GM20431 (cell line): ENCODE data around the gene ZNF778.

ENCODE experiments used
- in situ Hi-C: fragments of 300-500 bp; cut with MseI, MboI; formaldehyde crosslinking; loops from one replicate; pipeline ENCODE4 v1.15.0; 2020; ENCODE audit warnings: low sequenced_read_pairs; ENCODE audit not compliant: unreplicated experiment

ZNF778 gene

GRCh38 chr16:89192956-89193575, 24.4 kb upstream of the ZNF778 start:
- in situ Hi-C loops = no loop called here

DNA sequence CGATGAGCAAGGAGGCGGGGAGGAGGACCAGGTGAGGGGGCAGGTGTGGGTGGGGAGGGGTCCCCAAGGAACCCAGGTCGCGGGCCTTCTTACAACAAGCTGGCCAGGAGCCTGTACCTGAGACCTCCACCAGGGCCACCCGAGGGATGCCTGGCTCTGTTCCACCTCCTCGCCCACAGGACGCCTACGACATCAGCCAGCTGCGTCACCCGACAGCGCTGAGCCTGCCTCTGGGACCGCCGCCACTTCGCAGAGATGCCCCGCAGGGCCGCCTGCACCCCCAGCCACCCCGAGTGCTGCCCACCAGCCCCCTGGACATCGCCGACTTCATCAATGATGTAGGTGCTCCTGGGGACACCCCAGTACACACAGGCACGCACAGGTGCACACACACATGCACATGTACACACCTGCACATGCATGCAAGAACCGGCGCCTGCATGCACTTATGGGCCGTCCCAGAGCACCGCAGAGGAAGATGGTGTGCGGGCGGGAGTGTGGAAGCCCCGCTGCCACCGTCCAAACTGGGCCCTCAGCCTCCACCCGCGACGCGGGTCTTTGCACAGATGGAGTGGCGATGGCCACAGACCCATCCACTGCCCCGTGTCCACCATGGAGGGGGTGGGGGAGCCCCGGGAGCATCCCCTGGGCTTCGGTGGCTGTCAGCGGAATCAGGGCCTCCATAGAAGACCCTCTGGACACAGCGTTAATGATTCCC, 23.8 kb upstream of the ZNF778 start:
- in situ Hi-C loops = no loop called here

GRCh38 chr16:89194340-89195311, 22.9 kb upstream of the ZNF778 start:
- in situ Hi-C loops = no loop called here

DNA sequence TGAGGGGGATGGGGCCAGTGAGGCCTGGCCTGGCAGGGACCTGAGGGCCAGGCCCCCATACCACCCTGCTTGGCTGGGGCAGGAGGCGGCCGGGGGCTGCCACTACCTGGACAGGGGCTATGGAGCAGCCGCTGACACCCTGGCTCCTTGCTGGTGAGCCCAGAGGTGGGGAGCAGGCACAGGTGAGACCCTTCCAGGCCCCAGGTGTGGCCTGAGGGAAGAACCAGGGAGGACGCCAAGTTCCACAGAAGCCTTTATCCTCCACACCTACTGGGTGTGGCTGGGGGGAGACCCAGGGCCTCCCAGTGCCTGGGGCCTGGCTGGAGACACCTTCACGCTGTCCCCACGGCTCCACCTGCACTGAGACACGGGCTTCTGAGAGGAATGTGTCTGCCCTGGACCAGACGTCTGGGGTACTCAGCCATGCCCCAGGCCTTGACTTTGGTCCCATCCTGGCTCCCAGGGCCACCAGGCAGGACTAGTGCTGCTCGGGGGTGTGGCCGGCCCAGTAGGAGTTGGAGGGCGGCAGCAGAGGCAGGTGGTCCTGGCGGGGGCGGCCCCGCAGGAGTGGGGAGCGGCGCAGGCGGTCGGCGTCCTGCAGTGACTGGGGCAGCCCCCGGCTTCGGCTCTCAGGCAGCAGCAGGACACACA, 21.9 kb upstream of the ZNF778 start:
- in situ Hi-C loops = no loop called here

DNA sequence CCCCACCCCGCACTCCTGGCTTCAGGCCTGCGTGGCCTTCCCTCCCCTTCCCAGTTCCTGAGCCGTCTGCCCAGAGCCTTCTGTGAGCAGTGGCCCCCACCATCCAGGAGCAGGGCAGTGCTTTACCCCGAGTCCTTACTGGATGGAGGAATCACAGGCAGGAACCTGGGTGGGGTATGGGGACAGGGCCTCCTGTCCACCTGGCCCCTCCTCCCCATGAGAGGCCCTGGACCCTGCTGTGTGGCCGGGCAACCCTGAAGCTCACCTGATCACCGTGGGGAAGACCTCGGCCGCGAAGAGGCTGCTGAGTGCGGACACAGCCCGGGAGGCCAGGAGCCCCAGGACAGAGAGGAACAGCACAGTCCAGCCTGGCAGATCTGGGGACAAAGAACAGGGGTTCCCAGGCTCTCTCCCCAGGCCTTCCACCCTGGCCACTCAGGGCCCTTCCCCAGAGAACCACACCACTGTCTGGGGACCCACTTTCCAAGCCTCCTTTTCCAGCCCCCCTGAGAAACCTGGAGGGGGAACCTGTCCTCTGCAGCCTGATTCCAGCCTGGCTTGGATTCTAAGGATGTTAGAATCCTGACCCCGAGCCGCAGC, 20.4 kb upstream of the ZNF778 start:
- in situ Hi-C loops = no loop called here

DNA sequence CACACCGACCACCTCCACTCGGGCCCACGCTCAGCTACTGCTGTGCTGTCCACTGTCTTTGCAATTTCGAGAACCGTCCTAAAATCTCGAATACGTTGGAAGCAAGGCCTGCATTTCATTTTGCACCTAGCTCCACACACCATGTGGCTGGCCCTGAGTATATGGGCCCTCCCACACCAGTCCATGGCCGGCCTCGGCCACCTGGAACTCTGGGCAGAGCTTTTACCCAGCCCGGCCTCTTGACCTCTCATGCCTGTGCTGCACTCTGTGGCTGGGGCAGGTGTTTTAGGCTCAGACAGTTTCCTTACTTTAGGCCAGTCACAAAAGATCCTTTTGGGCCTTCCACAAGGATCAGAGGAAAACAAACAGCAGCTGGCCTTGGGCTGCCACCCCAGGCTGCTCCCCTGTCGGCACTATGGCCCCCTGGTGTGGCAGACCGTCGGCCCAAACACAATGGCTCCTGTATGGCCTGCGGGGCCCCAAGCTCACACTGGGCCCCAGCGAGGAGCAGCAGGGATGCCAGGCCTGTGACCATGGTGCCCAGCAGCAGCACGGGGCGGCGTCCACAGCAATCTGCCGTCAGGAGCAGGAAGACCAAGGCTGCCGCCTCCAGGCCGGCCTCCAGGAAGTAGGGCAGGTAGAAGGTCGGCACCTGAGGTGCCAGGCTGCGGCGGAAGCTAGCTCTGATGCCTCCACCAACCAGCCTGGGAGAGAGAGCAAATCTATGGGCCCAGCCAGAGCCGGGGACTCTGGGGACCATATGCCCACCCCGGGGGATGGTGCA, 19.7 kb upstream of the ZNF778 start:
- in situ Hi-C loops = no loop called here

DNA sequence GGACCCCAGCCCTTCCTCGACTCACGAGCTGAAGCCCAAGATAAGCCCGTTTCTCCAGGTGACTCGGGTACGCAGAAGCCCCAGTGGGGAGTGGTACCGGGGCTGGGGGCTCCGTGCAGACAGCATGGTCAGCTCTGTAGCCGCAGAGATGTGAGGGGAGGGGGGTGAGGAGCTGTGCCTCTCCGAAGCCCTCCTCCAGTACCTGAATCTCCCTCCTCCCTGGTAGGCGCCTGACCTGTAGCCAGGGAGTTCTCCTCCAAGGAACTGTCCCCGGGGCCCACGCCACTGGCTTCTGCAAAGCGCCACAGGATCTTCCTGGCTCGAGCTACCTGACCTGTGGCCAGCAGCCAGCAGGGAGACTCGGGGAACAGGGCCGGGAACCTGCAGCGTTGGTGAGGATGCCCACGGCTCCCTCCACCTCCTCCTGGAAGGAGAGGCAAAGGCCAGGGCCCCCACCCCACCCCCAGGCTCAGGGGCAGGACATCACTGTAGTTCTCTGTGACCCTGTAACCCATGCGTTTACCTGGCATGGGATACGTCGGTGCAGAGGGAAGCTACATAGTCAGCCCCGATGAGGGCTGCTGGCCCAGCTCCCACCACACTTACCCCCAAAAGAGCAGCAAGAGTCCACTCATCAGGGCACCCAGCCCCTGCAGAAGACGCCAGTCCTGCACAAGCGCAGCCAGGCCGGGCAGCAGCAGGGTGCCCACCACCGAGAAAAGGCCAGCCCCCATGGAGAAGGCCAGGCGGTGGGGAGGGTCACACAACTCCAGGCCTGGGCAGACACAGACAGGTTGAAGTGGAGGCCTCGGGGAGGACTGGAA, 18.9 kb upstream of the ZNF778 start:
- in situ Hi-C loops = no loop called here

GRCh38 chr16:89199241-89200123, 18.0 kb upstream of the ZNF778 start:
- in situ Hi-C loops = no loop called here

DNA sequence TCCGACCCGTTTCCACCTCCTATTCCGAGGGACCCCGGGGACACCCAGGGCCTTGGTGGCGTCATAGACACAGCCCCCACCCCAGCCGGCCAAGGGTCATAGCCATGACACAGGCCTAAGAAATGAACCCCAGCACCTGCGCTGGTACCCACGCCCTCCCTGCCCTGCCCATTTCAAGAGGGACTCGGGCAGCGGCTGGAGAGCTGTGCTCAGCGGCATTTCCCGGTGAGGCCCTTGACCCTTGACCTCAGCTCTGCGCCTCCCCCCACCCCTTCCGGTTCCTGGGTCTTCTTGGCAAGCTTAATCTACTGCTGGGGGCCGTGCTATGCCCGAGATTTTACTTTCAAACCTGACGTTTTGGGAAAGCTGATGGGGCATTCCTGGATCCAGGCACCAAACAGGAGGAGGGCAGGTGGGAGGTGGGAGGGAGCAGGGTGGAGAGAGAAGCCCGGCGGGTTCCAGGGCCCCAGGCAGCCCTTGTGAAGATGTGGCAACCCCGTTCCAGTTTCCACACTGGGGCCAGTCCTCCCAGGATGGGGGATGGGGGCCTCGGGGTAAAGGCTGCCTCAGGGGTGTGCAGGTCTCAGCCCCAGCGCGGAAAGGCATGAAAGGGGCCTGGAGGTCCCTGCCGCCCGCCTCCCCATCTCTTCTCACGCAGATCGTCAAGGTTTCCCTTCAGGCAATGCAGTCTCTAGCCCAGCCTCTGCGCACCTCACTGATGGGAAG, 17.2 kb upstream of the ZNF778 start, which contains the start of gene SLC22A31:
TSS of gene SLC22A31 (minus strand) at position 414 of the 726 bp plus-strand sequence. CDS start at position 378, 36 bp downstream.
- in situ Hi-C loops = no loop called here

GRCh38 chr16:89200850-89201411, 16.6 kb upstream of the ZNF778 start:
- in situ Hi-C loops = no loop called here

DNA sequence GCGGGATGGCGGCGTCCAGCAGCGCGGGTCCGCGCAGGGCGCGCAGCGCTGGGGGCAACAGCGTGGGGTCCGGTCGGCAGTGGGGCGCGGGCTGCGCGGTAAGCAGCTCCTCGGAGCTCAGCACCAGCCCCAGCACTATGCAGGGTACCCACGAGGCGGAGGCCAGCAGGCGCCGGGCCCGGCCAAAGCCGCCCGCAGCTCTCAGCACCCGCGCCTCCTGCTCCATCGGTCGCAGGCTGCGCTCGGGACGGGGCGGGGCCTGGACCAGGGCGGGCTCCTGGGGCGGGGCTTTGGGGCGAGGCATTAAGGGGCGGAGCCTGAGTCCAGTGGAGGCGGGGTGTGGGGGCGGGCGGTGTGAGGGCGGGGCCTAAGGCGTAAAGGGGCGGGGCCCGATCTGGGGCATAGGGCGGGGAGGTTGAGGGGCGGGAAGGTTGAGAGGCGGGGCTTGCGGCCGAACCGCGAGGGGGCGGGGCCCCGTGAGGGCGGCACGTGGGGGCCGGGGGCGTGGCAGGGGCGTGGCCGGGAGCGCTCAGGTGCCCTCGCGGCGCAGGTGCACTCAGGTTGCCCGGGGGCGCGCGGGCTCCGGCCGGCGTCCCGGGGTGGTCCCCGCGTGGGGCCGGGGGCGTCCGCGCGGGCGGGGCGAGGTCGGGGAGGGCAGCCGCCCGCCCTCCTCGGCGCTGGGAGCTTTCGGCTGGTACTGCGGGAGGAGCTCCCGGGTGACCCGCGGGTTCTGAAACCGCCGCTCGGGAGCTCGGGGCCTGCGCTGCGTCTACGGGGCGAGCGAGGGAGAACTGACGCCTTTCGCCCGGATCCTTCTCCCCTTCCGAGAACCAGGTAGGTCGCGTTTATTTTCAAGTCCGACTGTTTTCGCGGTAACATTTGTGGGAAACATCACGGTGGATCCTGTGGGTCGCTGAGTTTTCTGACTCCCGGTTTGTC, 15.8 kb upstream of the ZNF778 start:
- in situ Hi-C loops = no loop called here

DNA sequence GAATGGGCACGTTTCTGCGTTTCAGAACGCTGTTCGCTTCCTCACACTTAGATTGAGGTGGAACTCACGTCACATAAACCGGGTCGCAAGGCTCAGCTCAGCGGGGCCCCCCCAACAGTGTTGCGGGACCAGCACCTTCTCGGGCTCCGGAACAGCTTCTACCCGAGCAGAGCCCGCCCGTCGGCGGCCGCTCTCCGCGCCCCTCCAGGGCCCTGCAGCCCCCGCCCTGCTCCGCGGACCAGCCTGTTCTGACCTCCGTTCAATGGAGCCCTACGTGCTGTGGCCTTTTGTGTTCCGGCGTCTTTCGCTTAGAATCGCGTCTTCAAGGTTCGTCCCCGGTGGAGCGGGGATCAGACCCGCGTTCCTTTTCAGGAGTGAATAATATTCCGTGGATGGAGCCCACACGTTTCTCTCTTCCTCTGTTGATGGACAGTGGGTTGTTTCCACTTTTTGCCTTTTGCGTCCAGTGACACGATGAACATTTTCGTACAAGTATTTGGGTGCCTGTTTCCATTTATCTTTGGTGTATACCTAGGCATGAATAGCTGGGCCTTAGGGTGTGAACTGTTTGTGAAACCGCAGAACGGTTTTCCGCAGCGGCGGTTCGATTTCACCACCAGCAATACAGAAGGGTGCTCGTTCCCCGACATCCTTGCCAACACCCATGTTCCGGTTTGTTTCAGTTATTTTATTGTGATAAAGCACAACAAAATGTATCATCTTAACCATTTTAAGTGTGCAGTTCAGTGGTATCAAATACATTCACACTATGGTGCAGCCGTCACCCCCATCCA, 14.9 kb upstream of the ZNF778 start:
- in situ Hi-C loops = no loop called here

DNA sequence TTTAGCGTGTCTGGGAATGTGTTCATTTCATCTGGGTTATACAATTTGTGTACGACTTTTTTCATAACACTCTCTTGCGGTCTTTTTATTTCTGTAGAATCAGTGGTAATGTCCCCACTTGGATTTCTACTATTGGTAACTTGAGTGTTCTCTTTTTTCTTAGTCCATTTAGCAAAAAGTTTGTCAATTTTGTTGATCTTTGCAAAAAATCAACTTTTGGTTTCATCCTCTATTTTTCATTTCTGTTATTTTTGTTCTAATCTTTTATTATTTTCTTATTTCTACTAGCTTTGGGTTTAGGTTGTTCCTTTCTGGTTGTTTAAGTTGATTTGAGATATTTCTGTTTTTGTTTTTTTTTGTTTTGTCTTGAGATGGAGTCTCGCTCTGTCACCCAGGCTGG, 9.5 kb upstream of the ZNF778 start:
- in situ Hi-C loops = no loop called here

GRCh38 chr16:89209522-89210044, 7.9 kb upstream of the ZNF778 start:
- in situ Hi-C loops = no loop called here
